Stimulated activated CD4-positive, alpha-beta T cell treated with anti-CD3 and anti-CD28 coated beads, TNF-alpha, amount 100 ng/mL, for 4 hours (primary cell): Measurements from ENCODE around the gene SHISAL1.

Experiments used
- DNase-seq, 3 experiments: peaks; one replicate each; pipeline ENCODE4 v3.0.0-alpha.2; 2020; ENCODE audit warnings: low read depth in 3 of 3

SHISAL1 gene

DNA sequence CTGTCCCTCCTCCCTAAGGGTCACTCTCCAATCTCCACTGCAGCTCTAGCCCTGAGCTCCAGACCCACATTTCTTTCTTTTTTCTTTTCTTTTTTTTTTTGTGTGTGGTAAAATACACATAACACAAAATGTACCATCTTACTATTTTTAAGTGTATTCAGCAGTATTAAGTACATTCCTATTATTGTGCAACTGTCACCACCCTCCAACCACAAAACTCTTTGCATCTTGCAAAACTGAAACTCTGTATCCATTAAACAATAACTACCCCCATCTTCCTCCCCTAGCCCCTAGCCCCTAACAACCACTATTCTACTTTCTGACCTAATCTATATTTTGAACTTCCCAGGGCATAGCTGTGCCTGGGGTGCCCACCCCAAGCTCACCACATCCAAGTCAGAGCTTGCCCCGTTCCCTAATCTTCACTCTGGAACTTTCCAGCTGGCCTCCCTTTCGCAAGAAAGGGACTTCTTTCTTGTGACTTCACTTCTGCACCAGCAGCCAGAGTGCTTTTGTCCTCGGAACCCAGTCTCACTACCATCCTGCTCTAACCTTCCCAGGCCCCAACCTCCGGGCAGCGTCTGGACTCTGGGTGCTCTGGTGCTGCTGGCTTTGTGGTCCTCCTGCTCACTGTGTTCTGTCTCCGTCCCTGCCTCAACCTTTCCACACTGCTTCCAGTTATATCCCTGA lies 101.3 kb downstream of the SHISAL1 start:
- DNase-seq: no peak

DNA sequence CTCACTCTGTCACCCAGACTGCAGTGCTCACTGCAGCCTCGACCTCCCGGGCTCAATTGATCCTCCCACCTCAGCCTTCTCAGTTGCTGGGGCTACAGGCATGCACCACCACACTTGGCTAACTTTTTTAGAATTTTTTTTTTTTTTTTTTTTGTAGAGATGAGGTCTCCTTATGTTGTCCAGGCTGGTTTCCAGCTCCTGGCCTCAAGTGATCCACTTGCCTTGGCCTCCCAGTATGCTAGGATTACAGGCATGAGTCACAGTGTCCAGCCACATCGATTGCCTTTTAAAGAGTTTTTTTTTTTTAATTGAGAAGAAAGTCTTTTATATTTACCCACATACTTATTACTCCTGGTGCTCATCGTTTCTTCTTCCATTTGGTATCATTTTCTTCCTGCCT lies 102.0 kb downstream of the SHISAL1 start:
- DNase-seq: no peak

DNA sequence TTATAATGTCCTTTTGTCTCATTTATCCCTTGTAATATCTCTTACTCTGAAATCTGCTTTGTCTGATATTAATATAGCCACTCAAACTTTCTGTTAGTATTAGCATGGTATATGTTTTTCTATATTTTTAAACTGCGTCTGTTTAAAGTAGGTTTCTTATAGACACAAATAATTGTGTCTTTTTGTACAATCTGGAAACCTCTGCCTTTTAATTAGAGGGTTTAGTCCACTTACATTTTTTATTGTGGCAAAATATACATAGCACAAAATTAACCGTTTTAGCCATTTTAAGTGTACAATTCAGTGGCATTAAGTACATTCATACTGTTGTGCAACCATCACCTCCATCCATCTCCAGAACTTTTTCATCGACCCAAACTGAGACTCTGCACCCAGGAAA lies 103.4 kb downstream of the SHISAL1 start:
- DNase-seq: no peak

DNA sequence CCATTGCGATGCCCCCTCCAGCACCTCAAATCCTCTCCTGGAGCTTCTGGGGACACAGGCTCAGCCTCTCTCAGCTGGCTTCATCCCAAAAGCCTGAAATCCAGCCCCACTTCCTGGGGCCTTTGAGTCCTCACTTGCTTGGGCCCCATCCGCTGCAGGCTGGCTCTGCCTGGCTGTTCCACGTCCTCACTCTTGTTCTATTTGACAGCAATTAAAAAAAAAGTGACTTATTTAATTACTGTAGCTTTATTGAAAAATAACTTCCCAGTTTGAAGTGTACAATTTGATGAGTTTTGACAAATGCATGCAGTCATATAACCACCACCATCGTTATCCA lies 104.8 kb downstream of the SHISAL1 start:
- no peak for DNase-seq

DNA sequence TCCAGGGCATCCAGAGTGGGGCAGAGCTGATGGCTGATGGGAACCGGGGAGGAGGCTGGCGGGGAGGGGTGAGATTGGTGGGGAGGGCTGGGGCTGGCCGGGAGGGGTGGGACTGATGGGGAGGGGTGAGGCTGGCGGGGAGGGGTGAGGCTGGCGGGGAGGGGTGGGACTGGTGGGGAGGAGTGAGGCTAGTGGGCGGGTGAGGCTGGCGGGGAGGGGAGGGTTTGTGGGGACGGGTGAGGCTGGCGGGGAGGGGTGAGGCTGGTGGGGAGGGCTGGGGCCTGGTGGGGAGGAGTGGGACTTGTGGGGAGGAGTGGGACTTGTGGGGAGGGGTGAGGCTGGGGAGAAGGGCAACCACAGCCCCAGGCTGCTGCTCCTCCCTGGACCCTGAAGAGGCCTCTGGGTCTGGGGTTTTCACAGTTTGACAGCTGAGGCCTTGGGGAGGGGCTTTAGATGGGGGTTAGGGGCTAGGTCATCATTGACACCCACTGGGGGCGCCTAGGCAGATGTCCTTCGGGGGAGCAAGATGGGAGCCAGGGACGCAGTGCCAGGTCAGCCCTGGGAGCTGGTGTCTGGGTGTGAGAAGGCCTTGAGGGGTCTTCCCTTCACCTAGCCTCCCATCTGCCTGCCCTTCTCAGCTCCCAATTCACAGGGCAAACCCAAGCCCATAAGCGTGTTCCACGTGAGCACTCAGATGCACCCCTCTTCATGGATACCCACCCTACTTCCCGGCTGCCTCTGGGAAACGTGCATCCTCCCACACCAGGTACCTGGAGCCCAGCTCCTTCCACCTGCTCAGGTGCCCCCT lies 105.4 kb downstream of the SHISAL1 start:
- no peak for DNase-seq

DNA sequence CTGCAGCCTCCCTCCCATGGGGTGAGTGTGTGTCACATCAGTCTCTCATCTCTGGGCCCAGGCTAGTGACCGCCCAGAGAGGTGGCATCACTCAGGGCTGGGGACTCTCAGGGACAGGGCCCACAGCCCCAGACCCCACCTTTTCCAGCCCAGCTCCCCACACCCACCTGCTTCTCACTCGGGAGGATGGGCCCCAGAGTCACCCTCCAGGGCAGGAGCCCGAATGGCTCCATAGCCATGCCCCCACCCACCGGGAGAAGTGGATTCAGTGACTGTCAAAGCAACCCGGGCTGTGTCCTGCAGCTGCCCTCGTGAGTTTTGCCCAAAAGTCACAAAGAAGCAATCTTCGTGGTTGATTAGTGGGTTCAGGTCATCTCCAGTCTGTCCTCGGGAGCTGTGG lies 106.1 kb downstream of the SHISAL1 start:
- DNase-seq: no peak

DNA sequence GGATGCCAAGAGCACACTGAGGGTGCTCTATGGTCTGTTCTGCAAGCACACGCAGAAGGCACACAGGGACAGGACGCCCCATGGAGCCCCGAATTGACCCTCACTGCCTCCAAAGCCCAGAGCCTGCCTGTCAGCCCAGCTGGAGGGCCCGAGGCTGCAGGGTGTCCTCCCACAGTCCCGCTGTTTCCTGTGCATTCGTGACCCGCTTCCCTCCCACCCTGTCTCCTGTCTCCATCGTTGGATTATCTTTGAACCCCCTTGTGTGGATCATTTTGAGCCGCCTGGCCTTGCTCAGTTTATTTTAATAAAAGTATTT lies 106.5 kb downstream of the SHISAL1 start:
- DNase-seq: no peak

DNA sequence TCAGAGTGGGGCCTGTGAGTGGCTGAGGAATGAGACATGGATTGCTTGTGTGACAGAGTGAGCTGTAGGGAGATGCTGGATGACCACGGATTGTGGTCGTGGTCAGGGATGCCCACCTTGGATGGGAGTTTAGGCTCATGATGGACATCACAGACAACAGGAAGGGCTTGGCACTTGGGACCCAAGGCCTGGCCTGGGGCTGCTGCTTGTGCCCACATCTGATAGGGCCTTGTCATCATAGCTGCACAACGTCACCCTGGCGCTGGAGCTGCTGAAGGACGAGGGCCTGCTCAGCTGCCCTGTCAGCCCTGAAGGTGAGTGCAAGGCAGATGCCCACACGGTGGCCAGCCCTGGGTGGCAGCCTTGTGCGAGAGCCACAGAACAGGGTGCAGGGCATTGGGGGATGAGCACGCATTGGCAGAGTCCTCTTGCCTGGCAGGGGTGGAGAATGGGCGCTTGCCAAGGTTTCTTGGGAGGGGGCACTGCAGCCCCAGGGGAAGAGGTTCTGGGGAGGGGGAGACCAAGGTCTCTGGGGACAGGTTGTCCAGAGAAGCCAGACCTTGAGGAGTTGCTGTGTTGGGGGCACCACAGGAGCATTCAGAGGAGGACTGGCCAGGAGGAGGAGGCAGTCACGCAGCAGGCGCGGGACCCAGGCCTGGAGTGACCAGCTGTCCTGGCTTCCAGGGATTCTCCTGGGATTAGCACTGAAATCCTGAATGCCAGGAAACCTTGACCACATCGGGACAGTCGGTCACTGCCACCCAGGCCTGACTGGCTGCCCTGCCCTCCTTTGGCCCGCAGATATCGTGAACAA lies 107.0 kb downstream of the SHISAL1 start:
- no peak for DNase-seq

DNA sequence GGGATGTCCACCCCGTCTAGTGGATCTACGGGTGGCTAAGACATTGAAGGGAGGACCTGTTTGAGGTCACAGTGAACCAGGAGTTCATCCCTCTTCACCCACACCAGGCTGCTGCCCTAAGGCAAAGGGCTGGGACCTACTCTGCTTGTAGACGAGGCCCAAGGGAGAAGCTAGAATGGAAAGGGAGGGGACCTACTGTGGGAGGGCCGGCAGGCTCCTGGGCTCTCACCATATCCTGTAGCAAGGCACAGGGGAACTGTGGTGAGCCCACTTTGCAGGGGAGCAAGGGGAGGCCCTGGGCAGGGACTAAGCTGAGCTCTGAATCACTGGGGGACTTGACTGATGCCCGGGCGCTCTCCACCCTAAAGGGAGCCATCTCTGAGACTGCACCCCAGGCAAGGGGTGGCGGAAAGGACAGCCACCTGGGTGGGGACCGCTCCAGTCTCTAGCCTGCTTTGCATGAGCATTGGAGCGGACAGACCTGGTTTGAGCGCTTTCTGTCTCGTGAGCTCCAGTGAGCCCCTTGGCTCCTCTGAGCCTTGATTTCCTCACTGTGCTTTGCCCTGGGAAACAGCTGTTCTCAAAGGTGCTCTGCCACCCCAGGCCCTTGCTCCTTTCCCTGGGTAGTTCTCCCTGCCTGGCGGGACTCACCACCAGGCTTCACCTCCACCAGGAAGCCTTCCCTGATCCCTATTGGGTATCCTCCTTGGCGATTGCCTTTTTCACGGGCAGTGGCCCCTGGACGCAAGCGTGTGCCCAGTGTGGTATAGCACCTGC lies 107.8 kb downstream of the SHISAL1 start:
- no peak for DNase-seq

DNA sequence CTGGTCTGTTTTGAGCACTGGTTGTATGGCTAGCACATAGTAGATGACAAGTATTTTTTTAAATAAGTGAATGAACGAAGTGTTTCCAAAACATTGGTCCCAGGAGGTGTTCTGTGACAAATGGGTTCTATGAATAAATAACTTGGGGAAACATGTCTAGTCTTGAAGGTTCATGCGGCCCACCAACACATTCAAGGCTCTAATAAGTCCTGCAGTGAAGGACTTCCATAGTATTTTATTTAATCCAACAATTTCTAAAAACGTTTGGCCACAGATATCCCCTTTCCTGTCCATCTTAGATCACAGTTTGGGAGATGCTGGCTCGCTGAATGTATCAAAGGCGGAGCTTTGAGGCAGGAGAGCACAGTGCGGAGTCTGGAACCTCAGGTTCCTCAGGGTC lies 109.5 kb downstream of the SHISAL1 start:
- no peak for DNase-seq

DNA sequence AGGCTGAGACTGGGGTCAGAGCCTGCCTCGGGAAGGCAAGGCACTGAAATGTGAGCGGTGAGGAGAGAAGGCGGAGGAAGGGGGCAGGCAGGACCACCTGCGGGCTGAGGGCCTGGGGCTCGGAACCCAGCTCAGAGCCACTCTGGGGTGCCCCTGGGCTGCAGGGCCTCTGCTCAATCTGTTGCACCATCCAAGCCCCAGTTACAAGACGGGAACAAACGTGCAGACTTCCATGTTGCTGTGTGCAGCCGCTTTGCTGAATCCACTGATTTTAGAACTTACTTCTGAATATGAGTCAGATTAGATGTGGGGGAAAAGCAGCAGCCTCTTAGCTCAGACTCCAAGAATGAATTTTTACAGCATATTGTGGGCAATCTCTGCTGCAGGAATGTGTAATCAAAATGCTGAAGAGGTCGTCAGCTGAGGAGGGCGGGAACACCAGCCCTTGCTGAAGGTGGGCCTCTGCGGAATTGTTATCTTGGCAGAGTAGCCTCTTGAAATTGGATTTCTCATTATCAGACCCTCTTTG lies 110.4 kb downstream of the SHISAL1 start:
- DNase-seq: no peak

DNA sequence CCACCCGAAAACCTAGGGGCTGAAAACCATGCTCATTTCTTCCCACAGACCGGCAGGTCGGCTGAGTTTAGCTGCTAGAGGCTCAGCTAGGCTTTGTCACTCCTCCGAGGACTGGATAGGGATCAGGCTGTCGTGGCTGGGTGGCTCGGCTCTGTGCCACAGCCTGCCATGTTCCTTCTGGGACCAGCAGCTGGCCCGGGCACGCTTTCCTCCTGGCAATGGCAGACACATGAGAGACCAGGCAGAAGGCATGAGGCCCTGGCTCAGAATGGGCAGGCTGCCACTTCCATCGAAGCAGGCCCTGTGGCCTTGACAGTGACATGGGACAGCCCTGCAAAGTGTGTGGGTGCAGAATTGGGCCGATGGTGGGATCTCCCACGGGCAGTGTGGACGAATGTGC lies 111.1 kb downstream of the SHISAL1 start:
- DNase-seq: no peak

DNA sequence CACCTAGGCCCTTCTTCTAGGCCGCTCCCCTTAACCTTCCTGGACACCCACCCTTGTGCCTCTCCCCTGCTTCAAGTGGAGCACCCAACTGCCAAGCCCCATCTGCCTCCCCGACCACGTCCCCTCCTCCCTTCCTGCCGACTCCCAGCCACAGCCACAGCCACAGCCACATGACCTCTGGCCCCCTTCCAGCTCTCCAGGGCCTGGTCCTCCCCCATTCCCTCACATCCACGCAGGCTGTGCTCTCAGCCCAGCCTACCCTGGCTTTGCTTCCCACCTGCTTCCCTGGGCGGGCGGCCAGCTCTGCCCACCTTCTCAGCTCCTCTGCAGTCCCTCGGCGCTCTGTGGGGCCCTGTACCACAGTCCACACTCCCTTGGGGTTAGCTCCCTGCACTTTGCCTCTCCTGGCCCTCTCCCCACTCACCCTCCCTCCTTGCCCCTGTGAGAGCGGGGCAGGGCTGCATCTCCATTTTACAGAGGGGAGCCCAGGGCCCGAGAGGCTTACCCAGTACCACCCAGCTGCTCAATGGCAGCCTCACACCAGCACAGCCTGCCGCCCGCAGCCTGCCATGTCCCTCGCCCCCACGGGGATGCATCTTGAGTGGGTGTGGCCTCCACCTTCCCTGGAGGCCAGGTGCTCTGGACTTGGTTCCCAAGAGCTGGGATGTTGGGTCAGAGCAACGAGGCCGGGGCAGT lies 111.7 kb downstream of the SHISAL1 start:
- DNase-seq: no peak

DNA sequence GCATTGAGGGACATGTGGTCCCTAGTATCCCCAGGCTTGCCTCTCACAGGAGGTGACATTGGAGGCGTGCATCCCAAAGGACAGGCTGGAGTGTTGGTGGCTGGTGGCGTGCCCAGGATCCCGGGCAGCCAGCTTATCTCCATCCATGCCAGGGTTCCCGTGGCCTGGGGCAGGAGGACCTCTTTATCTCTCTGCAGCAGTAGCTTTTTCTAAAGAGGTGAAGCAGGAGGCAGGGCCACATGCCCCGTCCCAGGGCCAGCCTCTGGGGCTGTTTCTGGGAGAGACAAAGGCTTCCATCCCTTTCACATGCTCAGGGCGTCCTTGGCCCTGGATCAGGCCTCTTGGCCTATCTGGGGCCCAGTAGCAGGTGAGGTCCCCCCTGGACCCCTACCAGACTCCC lies 112.3 kb downstream of the SHISAL1 start:
- no peak for DNase-seq

DNA sequence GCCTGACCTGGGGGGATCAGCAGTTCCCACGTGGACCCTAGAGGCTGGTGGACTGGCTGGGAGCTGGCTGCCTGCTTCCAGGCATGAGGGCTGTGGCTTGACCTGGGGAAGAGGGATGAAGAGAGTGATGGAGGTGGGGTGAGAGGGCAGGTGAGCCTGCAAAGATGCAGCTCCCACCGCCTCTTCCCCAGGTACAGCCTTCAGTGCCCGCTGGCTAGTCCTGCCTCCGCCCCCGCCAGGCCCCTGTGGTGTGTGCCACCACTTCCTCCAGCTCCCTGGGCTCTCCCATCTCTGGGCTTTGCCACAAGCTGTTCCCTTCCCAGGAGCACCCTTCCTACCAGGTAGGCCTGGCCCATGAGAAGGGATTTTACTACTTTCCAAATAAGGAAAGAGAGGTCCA lies 112.9 kb downstream of the SHISAL1 start:
- DNase-seq: no peak

DNA sequence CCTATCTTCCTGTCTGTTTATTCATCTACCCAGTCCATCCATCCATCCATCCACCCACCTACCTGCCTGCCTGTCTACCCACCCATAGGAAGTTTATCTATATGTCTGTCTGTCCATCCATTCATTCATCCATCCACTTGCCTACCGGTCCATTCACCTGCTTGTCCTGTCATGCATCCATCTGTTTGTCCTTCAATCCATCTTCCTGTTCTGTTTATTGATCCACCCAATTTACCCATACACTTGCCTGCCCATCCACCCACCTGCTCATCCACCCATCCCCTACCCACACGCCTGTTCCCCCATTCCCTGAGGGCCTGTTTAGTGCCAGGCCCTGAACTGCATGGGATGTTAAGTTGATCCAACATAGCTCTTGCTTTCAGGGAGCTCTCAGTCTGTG lies 113.6 kb downstream of the SHISAL1 start:
- no peak for DNase-seq

DNA sequence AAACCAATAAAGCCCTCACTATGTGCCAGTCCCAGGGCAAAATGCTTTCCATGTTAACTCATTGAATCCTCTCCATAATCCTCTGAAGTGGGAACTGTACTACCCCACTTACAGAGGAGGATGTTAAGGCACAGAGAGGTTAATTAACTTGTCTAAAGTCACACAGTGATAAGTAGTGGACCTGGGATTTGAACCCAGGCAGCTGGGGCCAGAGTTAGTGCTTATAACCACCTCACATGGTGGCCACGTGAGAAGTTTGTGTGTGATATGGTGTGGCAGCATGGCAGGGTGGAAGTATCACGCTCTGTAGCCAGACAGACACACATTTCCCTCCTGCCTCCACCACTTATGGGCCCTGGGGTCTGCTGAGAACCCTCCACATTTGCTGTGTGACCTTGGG lies 115.5 kb downstream of the SHISAL1 start:
- no peak for DNase-seq

DNA sequence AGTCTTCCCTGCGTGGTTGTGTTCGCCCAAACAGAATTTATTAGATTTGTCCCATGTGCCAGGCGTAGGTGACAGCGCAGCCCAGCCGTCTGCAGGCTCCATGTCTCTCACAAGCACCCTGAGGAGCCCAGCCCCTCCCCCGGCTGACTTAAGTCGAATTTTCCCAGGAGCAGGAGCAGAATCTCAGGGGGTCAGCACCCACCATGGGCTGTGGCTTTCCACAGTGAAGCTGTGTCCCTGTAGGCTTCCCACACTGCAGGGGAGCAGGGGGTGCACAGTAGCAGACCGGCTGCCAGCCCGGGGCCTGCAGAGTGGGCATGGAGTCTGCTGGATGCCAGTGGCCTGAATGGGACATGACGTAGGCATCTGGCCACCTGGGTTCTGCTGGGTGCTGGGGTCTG lies 116.0 kb downstream of the SHISAL1 start:
- no peak for DNase-seq

DNA sequence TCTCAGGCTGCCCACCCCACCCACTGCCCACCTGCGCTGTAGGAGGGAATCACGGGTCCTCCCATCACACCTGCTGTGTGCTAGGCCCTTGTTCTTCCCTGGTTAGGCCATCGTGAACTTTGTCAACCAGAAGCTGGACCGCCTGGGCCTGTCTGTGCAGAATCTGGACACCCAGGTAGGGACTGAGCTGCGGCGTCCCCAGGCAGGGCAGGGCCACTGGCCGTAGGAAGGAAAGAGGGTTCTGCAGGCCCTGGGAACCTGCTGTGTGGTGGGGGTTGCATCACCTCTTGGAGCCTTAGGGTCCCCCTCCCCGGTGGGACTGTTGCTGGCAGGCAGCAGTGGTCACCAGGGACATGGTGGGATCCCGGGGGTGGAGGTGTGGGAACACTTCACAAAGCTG lies 116.5 kb downstream of the SHISAL1 start:
- no peak for DNase-seq

DNA sequence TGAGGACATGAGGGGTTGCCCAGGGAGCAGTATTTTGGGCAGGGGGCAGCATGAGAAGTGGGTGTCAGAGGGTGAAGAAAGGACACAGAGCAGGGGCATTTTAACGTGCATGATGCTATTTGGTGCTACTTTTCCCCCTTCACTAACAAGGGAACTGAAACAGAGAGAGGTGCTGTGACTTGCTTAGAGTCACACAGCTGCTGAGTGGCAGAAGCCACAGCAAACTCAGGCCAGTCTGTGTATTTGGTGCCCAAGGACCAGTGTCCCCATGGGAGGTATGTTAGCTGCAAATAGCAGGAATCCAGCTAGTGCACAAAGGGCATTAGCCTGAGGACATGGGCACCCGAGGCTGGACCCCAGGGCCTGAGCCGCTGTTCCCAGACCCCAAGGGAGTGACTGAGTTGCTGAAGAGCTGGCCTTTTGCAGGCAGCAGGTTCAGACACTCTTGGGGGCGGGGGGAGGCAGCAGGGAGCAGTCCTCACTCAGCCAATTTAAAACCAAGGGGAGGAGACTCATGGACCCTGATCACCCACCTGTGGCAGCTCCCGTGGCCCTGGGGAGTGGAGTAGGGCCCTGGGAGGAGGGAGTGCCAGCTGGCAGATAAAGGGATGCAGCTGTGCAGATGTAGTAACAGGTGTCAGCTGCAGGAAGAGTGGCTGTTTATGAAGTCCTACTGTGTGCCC lies 117.4 kb downstream of the SHISAL1 start:
- no peak for DNase-seq

DNA sequence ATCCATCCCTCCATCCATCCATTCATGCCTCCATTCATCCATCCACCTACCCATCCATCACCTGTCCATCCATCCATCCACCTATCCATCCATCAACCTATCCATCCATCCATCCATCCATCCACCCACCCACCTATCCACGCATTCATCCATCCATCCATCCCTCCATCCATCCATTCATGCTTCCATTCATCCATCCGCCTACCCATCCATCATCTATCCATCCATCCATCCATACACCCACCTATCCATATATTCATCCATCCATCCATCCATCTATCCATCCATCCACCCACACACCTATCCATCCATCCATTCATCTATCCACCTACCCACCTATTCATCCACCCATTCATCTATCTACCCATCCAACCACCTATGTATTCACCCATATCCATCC lies 118.2 kb downstream of the SHISAL1 start:
- no peak for DNase-seq
